Epithelial cell of esophagus (primary cell): ENCODE results near the gene ECD.

Source experiments
- DNase-seq: peaks from one replicate; pipeline ENCODE4 v3.0.0; 2010; ENCODE audit warnings: low read depth
- H3K4me3 ChIP-seq: 2 replicates; pipeline ENCODE4 v1.5.1; 2011; ENCODE audit warnings: mild to moderate bottlenecking, low read length, control low read depth
- TF ChIP-seq, protein P1 (sequence below): IDR thresholded peaks from 2 replicates; pipeline ENCODE4 v1.5.1; 2011; ENCODE audit warnings: low read depth, mild to moderate bottlenecking, low read length, control low read depth, inconsistent platforms; ENCODE audit not compliant: insufficient read depth; ENCODE audit errors: missing control alignments

Gene ECD

DNA sequence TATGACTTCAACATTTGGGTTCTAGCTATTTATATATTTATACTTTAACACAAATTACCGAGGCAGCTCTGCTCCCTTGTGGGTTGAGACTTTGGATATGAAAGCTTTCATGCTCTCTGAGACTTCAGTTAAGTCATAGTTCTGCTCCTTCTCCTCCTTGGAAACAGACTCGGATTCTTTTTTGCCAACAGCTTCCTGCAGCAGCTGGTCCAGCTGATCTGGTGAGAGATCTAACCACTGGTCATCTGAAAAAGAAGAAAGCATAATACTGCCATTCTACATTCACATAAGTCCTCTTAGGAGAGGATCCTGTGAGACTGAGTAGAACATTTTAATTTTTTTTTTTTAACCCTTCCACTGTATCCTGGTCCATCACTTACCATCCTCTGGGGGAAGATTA lies 28.6 kb downstream of the ECD start:
- no peak for DNase-seq
- H3K4me3 ChIP-seq = no peak overlapping the region
- TF ChIP-seq, protein P1, sequence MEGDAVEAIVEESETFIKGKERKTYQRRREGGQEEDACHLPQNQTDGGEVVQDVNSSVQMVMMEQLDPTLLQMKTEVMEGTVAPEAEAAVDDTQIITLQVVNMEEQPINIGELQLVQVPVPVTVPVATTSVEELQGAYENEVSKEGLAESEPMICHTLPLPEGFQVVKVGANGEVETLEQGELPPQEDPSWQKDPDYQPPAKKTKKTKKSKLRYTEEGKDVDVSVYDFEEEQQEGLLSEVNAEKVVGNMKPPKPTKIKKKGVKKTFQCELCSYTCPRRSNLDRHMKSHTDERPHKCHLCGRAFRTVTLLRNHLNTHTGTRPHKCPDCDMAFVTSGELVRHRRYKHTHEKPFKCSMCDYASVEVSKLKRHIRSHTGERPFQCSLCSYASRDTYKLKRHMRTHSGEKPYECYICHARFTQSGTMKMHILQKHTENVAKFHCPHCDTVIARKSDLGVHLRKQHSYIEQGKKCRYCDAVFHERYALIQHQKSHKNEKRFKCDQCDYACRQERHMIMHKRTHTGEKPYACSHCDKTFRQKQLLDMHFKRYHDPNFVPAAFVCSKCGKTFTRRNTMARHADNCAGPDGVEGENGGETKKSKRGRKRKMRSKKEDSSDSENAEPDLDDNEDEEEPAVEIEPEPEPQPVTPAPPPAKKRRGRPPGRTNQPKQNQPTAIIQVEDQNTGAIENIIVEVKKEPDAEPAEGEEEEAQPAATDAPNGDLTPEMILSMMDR = no peak

DNA sequence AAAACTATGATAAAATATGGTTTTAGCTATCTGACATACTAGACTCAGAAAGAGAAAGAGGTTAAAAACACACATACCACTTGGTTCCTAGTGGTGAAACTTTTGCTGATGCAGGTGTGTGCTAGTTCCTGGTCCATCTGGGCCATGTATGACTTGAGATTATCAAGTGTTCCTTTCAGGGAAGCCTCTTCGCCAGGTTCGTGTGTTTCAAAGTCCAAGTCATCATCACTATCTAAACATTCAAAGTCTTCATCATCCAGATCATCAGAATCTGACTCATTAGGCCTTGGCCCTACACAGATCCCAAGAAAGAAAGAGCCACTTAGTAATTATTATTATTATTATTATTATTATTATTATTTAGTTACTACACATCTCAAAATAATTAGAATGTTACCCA lies 31.2 kb downstream of the ECD start:
- TF ChIP-seq, protein P1 = no peak
- no peak overlapping the region for H3K4me3 ChIP-seq
- DNase-seq = peak; percentile 27

DNA sequence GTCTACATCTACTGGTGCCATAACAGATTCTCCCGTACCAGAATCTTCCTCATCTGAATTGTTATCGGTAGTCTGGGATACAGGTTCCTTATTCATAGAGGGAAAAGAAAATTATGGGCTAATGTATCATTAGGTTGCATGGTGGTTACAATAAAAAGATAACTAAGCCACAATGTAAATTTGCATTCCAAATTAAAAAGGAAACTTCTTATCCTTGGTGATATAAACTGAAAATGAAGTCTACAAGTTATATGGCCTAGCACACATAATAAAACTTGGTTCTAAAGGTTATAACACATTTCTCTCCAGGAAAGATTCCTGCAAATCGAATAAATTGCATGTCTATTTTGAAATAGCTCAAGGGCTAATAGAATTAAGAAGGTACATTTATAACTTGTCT lies 33.1 kb downstream of the ECD start:
- H3K4me3 ChIP-seq = no peak overlapping the region
- DNase-seq = no peak
- TF ChIP-seq, protein P1 = no peak

DNA sequence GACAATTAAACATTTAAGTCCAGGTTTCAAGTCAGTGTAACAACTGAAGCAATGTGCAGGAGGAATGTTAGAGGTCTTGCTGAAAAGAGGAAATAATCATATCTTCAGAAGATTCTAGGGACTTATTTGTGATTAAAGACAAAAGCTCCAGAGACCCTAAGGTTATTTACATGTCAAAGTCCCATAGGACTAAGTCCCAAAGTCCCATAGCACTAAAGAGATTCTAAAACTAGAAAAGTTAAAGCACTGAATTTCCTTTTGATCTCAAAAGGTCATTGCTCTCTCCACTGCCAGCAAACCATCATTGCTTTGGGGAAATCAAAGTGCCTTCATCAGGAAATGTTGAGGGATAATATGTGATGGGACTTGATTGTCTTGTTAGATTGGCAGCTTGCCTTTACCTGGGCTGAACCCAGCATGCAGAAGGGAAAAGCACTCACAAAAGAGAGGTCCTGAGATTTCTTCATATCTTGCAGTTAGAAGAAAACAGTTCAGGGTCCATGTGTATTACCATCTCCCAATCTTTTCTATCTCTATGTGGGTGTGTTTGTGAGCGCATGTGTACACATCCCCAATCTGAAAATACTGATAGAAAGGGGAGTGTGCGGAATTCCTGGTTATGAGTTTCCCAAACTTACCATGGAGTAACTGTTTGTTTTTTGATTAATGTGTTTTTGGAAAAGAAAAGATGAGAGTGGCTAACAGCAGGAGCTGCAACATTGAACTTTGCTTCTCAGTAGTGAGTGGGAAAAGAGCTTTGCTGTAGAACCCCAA lies 35.7 kb downstream of the ECD start:
- DNase-seq = no peak
- TF ChIP-seq, protein P1 = no peak
- no peak overlapping the region for H3K4me3 ChIP-seq

DNA sequence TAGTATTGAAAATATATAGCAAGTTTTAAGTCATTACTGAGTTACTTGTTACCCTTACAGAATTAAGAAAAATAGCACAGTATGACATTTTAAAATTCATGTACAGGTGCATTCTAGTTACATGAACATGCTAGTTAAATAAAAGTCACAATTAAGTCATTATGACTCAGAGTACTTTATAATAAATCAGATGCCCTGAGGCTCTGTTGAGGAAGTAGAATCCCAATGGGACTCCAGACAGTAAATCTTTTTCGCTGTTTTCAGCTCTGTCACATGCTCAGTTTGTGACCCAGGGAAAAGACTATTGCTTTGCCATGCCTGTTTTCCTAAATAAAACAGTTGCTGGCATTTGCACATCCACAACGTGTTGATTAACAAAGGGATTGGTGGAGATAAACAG lies 36.5 kb downstream of the ECD start:
- peak; percentile 75 for DNase-seq
- H3K4me3 ChIP-seq = no peak overlapping the region
- TF ChIP-seq, protein P1 = no peak

DNA sequence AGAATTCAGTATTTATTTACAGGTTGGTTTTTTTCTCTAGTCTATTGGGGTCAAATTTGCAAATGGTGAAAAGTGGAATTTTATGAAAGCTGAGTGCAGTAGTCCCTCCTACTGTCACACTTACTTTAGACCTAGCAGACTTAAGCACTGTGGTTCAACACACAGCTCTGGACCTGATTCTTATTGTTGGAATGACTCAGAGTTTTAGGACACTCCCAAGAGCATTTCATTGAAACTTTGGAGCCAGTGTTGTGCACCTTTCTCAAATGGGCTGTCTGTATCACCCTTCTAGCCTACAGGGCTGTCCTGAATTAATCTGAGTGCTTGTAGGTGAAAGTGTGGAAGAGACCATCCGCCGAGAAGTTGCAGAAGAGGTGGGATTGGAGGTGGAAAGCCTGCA lies 41.5 kb downstream of the ECD start:
- H3K4me3 ChIP-seq = no peak overlapping the region
- DNase-seq = peak; percentile 45
- TF ChIP-seq, protein P1 = no peak

DNA sequence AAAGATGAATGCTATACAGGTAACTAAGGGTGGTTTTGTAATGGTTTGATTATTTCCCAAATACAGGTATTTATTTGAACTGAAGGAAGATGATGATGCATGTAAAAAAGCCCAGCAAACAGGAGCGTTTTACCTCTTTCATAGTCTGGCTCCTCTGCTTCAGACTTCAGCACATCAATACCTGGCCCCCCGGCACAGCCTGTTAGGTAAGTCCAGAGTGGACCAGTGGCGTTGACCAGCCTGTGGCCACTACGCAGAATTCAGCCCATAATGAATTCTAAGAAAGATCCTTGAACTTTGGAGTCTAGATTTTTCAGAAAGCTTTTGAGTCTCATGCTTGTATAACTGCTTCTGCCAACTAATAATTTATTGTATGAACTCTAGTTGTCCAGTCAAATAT lies 47.9 kb downstream of the ECD start:
- DNase-seq = no peak
- no peak overlapping the region for H3K4me3 ChIP-seq
- TF ChIP-seq, protein P1 = no peak
